Tibial artery (tissue), 4 donors: ENCODE measurements around the gene BZW2.

Experiments used
- DNase-seq, 2 donors: peaks; one replicate each; pipeline ENCODE4 v3.0.0-alpha.2; 2019
- H3K27ac ChIP-seq, 2 donors: fragments of 200-600 bp; sonication (generic) in 1 of 2; 1 replicate in 1 of 2; 2 replicates in 1 of 2; pipeline ENCODE4 v1.5.1; 2018 to 2019; ENCODE audit warnings: mild to moderate bottlenecking in 1 of 2
- H3K27me3 ChIP-seq, 2 donors: fragments of 200-600 bp; sonication (generic) in 1 of 2; one replicate each; pipeline versions ENCODE4 v1.5.1 to v1.6.0; 2016 to 2019
- H3K36me3 ChIP-seq, 3 donors: fragments of 200-600 bp; sonication (generic) in 2 of 3; one replicate each; pipeline ENCODE4 v1.5.1; 2016 to 2019; ENCODE audit warnings: mild to moderate bottlenecking in 2 of 3
- H3K4me1 ChIP-seq, 4 donors: fragments of 200-600 bp; sonication (generic) in 2 of 4; 1 replicate in 3 of 4; 2 replicates in 1 of 4; pipeline ENCODE4 v1.5.1; 2016 to 2019
- H3K4me3 ChIP-seq, 2 donors: fragments of 200-600 bp; sonication (generic) in 1 of 2; 1 replicate in 1 of 2; 2 replicates in 1 of 2; pipeline ENCODE4 v1.5.1; 2018 to 2019; ENCODE audit warnings: mild to moderate bottlenecking in 2 of 2
- H3K9me3 ChIP-seq, 3 donors: fragments of 200-600 bp; sonication (generic) in 1 of 3; one replicate each; pipeline ENCODE4 v1.5.1; 2016 to 2019
- CTCF ChIP-seq, 2 experiments: fragments of 200-600 bp in 1 of 2; fragments of 450-650 bp in 1 of 2; IDR thresholded peaks; one replicate each; pipeline ENCODE4 v1.5.1; 2017 to 2019; ENCODE audit warnings: antibody characterized with exemption in 2 of 2, mild to moderate bottlenecking in 1 of 2, moderate library complexity in 1 of 2
- intact Hi-C: fragments of 100-400 bp; cut with DNase I; formaldehyde crosslinking; loops from one replicate; pipeline ENCODE4 v1.15.0; 2023; ENCODE audit warnings: low total_unique reads

BZW2 gene

GRCh38 chr7:16739863-16740622 lies 94.1 kb downstream of the BZW2 start:
- no peak overlapping the region for H3K27ac ChIP-seq
- H3K4me1 ChIP-seq, result peaks cover 0 to 7% (median 0%) of the 10 kb centered on the region in 4 donors
- TF ChIP-seq CTCF (IDR thresholded peaks at IDR 0.05), result no peak
- H3K4me3 ChIP-seq, result no peak overlapping the region
- intact Hi-C loops, result no loop called here
- no peaks in the 10 kb centered on the region for H3K36me3 ChIP-seq
- DNase-seq, result no peak
- H3K27me3 ChIP-seq, result no peaks in the 10 kb centered on the region
- H3K9me3 ChIP-seq, result no peaks in the 10 kb centered on the region

GRCh38 chr7:16740623-16740953 lies 94.6 kb downstream of the BZW2 start:
- no peak for TF ChIP-seq CTCF (IDR thresholded peaks at IDR 0.05)
- Histone ChIP-seq H3K4me1 (peaks cover 0 to 7% (median 0%) of the 10 kb centered on the region in 4 donors), H3K4me3 (no peak overlapping the region), H3K27me3 (no peaks in the 10 kb centered on the region), H3K27ac (no peak overlapping the region), H3K36me3 (no peaks in the 10 kb centered on the region), H3K9me3 (no peaks in the 10 kb centered on the region)
- no peak for DNase-seq
- intact Hi-C loops, result no loop called here

GRCh38 chr7:16740996-16741395 lies 95.0 kb downstream of the BZW2 start:
- H3K27me3 ChIP-seq, result no peaks in the 10 kb centered on the region
- no peaks in the 10 kb centered on the region for H3K9me3 ChIP-seq
- intact Hi-C loops, result no loop called here
- no peak for DNase-seq
- peaks cover 0 to 7% (median 0%) of the 10 kb centered on the region in 4 donors for H3K4me1 ChIP-seq
- no peak overlapping the region for H3K4me3 ChIP-seq
- H3K27ac ChIP-seq, result no peak overlapping the region
- no peaks in the 10 kb centered on the region for H3K36me3 ChIP-seq
- TF ChIP-seq CTCF (IDR thresholded peaks at IDR 0.05), result no peak

GRCh38 chr7:16741676-16742075 lies 95.7 kb downstream of the BZW2 start:
- H3K4me1 ChIP-seq, result peaks cover 0 to 7% (median 0%) of the 10 kb centered on the region in 4 donors
- no peaks in the 10 kb centered on the region for H3K36me3 ChIP-seq
- no peak for DNase-seq
- H3K9me3 ChIP-seq, result no peaks in the 10 kb centered on the region
- H3K4me3 ChIP-seq, result no peak overlapping the region
- no peak overlapping the region for H3K27ac ChIP-seq
- H3K27me3 ChIP-seq, result no peaks in the 10 kb centered on the region
- TF ChIP-seq CTCF (IDR thresholded peaks at IDR 0.05), result no peak
- intact Hi-C loops, result no loop called here

GRCh38 chr7:16742547-16742946 lies 96.6 kb downstream of the BZW2 start:
- H3K4me1 ChIP-seq, result peaks cover 0 to 7% (median 0%) of the 10 kb centered on the region in 4 donors
- H3K27ac ChIP-seq, result no peak overlapping the region
- intact Hi-C loops, result no loop called here

More at GRCh38 chr7:16742547-16742946, 96.6 kb downstream of the BZW2 start:
- Histone ChIP-seq H3K27me3 (no peaks in the 10 kb centered on the region), H3K9me3 (no peaks in the 10 kb centered on the region), H3K4me3 (no peak overlapping the region), H3K36me3 (no peaks in the 10 kb centered on the region)
- no peak for DNase-seq
- TF ChIP-seq CTCF (IDR thresholded peaks at IDR 0.05), result no peak
